ENCODE data around the gene CHRNA3. TPM values are rescaled to one million over a fixed set of nuclear protein-coding genes. Genes with fewer than 3 reads are reported as not detected.

CHRNA3 gene
- polyA plus RNA-seq, 1 donor (not counting 4 experiments of a cell fraction or from before 2014, with no cell fraction given) = not detected

DNA sequence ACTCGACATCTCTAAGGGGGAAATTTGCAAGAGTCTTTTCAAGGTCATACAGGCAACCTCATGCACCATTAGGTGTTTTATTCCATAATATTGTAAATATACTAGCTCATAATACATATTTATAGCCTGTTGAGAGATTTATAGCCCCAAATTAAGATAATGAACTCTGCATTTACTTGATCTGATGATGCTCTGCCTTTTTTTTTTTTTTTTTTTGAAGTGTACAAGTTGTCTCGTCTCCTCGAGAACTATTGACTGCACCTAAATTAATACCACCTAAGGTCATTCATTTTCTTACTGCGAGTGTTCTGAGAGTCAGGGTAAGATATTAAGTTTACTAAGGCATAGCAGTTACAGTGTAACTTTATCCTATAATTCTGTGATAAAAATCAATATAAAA is 49.4 kb downstream of the CHRNA3 start:
- Histone ChIP-seq H4K20me1 (ENCODE audit: control insufficient read depth, extremely low read depth, insufficient read depth, low read length) (no peaks in the 10 kb centered on the region), H3K4me2 (ENCODE audit: control insufficient read depth, extremely low read depth, insufficient read depth, low read depth, low read length) (no peak overlapping the region), H3K4me3 (ENCODE audit: control insufficient read depth in 2 of 3, extremely low read depth in 1 of 3, insufficient read depth in 2 of 3, low read depth in 1 of 3, low read length in 3 of 3) (no peak overlapping the region), H3K4me1 (ENCODE audit: control insufficient read depth, extremely low read depth, insufficient read depth, low read length) (peaks cover 4% of the 10 kb centered on the region), H3K27ac (ENCODE audit: control insufficient read depth, insufficient read depth, low read length) (no peak overlapping the region), H3K9me1 (ENCODE audit: control insufficient read depth, extremely low read depth, insufficient read depth, low read length) (no peaks in the 10 kb centered on the region), H2AFZ (ENCODE audit: control insufficient read depth, low read length) (no peak overlapping the region), H3K9ac (ENCODE audit: control insufficient read depth, extremely low read depth, insufficient read depth, low read length) (no peak overlapping the region), H3K9me3 (ENCODE audit: control insufficient read depth, low read depth, low read length) (no peaks in the 10 kb centered on the region), H3K27me3 (ENCODE audit: control insufficient read depth, extremely low read depth, insufficient read depth, low read length) (no peaks in the 10 kb centered on the region), H3K79me2 (ENCODE audit: control insufficient read depth, insufficient read depth, low read length) (peaks cover 4% of the 10 kb centered on the region), H3K36me3 (ENCODE audit: control insufficient read depth in 2 of 2, extremely low read depth in 1 of 2, insufficient read depth in 2 of 2, low read length in 2 of 2) (no peaks in the 10 kb centered on the region)
- DNase-seq (ENCODE audit: low read depth, low spot score) (no peak), FAIRE-seq (no peak)
- no peak for TF ChIP-seq EZH2 (IDR thresholded peaks at IDR 0.05; ENCODE audit: low read length)
- no peak for TF ChIP-seq CTCF (optimal IDR thresholded peaks at IDR 0.05 in 1 of 3, IDR thresholded peaks at IDR 0.05 in 1 of 3, conservative IDR thresholded peaks at IDR 0.05 in 1 of 3; ENCODE audit: extremely low read depth in 1 of 3, insufficient read depth in 2 of 3, low read length in 3 of 3)
- dilution Hi-C loops (cut with MboI; ENCODE audit: extremely low pct_ligation_motif_present, low sequenced_read_pairs) = no loop called here

- H3K27ac ChIP-seq (ENCODE audit: control insufficient read depth, insufficient read depth, low read length) = no peak overlapping the region
- no peak overlapping the region for H3K4me3 ChIP-seq (ENCODE audit: control insufficient read depth in 2 of 3, extremely low read depth in 1 of 3, insufficient read depth in 2 of 3, low read depth in 1 of 3, low read length in 3 of 3)
- H2AFZ ChIP-seq (ENCODE audit: control insufficient read depth, low read length) = no peak overlapping the region
- DNase-seq (ENCODE audit: low read depth, low spot score) = no peak
- H4K20me1 ChIP-seq (ENCODE audit: control insufficient read depth, extremely low read depth, insufficient read depth, low read length) = no peaks in the 10 kb centered on the region
- H3K27me3 ChIP-seq (ENCODE audit: control insufficient read depth, extremely low read depth, insufficient read depth, low read length) = no peaks in the 10 kb centered on the region
- TF ChIP-seq EZH2 (IDR thresholded peaks at IDR 0.05; ENCODE audit: low read length) (no peak), CTCF (optimal IDR thresholded peaks at IDR 0.05 in 1 of 3, IDR thresholded peaks at IDR 0.05 in 1 of 3, conservative IDR thresholded peaks at IDR 0.05 in 1 of 3; ENCODE audit: extremely low read depth in 1 of 3, insufficient read depth in 2 of 3, low read length in 3 of 3) (no peak)
- no peaks in the 10 kb centered on the region for H3K9me3 ChIP-seq (ENCODE audit: control insufficient read depth, low read depth, low read length)
- H3K36me3 ChIP-seq (ENCODE audit: control insufficient read depth in 2 of 2, extremely low read depth in 1 of 2, insufficient read depth in 2 of 2, low read length in 2 of 2) = no peaks in the 10 kb centered on the region
- H3K79me2 ChIP-seq (ENCODE audit: control insufficient read depth, insufficient read depth, low read length) = peaks cover 4% of the 10 kb centered on the region
- no peaks in the 10 kb centered on the region for H3K9me1 ChIP-seq (ENCODE audit: control insufficient read depth, extremely low read depth, insufficient read depth, low read length)
- dilution Hi-C loops (cut with MboI; ENCODE audit: extremely low pct_ligation_motif_present, low sequenced_read_pairs) = no loop called here
- peaks cover 5% of the 10 kb centered on the region for H3K4me1 ChIP-seq (ENCODE audit: control insufficient read depth, extremely low read depth, insufficient read depth, low read length)
- no peak overlapping the region for H3K4me2 ChIP-seq (ENCODE audit: control insufficient read depth, extremely low read depth, insufficient read depth, low read depth, low read length)
- H3K9ac ChIP-seq (ENCODE audit: control insufficient read depth, extremely low read depth, insufficient read depth, low read length) = no peak overlapping the region
- FAIRE-seq = no peak
Measured at GRCh38 chr15:78570710-78571109, 50.1 kb downstream of the CHRNA3 start.

Measured in keratinocyte (primary cell).